ENCODE measurements around the gene GRIP2.

The GRIP2 gene

GRCh38 chr3:14492948-14493881 lies 46.9 kb downstream of the GRIP2 start:
- ATAC-seq, result no peak
- TF ChIP-seq CREB5 (CRISPR knock-in tag; IDR thresholded peaks at IDR 0.05; ENCODE audit: low read depth) (no peak), TSHZ2 (CRISPR knock-in tag; IDR thresholded peaks at IDR 0.05) (no peak), PATZ1 (CRISPR knock-in tag; IDR thresholded peaks at IDR 0.05; ENCODE audit: borderline replicate concordance) (no peak), POU6F1 (CRISPR knock-in tag; IDR thresholded peaks at IDR 0.05; ENCODE audit: borderline replicate concordance, low read depth) (no peak), OSR1 (CRISPR knock-in tag; IDR thresholded peaks at IDR 0.05) (no peak), TCF4 (CRISPR knock-in tag; IDR thresholded peaks at IDR 0.05; ENCODE audit: borderline replicate concordance) (no peak), ZC3H10 (CRISPR knock-in tag; IDR thresholded peaks at IDR 0.05) (no peak), ZNF70 (CRISPR knock-in tag; IDR thresholded peaks at IDR 0.05) (no peak), ARNTL (CRISPR knock-in tag; IDR thresholded peaks at IDR 0.05; ENCODE audit: borderline replicate concordance, low read depth) (no peak), ZFP3 (CRISPR knock-in tag; IDR thresholded peaks at IDR 0.05) (no peak), CSDC2 (CRISPR knock-in tag; IDR thresholded peaks at IDR 0.05) (no peak), ZNF565 (CRISPR knock-in tag; conservative IDR thresholded peaks at IDR 0.05; ENCODE audit: low read depth) (no peak), ESRRG (CRISPR knock-in tag; IDR thresholded peaks at IDR 0.05) (no peak), ISL1 (CRISPR knock-in tag; IDR thresholded peaks at IDR 0.05) (no peak), GLIS3 (CRISPR knock-in tag; IDR thresholded peaks at IDR 0.05) (no peak), PPARA (CRISPR knock-in tag; IDR thresholded peaks at IDR 0.05; ENCODE audit: borderline replicate concordance) (no peak), ZFP30 (CRISPR knock-in tag; IDR thresholded peaks at IDR 0.05) (no peak), RARB (CRISPR knock-in tag; IDR thresholded peaks at IDR 0.05) (no peak), CSRNP3 (CRISPR knock-in tag; IDR thresholded peaks at IDR 0.05) (no peak)

GRCh38 chr3:14491396-14492190 lies 48.5 kb downstream of the GRIP2 start:
- ATAC-seq, result no peak
- TF ChIP-seq ZFP30 (CRISPR knock-in tag; IDR thresholded peaks at IDR 0.05) (no peak), POU6F1 (CRISPR knock-in tag; IDR thresholded peaks at IDR 0.05; ENCODE audit: borderline replicate concordance, low read depth) (no peak), ZC3H10 (CRISPR knock-in tag; IDR thresholded peaks at IDR 0.05) (no peak), ARNTL (CRISPR knock-in tag; IDR thresholded peaks at IDR 0.05; ENCODE audit: borderline replicate concordance, low read depth) (no peak), ISL1 (CRISPR knock-in tag; IDR thresholded peaks at IDR 0.05) (no peak), RARB (CRISPR knock-in tag; IDR thresholded peaks at IDR 0.05) (no peak), TOX (CRISPR knock-in tag; IDR thresholded peaks at IDR 0.05; ENCODE audit: borderline replicate concordance) (no peak), CREB5 (CRISPR knock-in tag; IDR thresholded peaks at IDR 0.05; ENCODE audit: low read depth) (no peak), BACH2 (CRISPR knock-in tag; IDR thresholded peaks at IDR 0.05; ENCODE audit: borderline replicate concordance) (no peak), PPARA (CRISPR knock-in tag; IDR thresholded peaks at IDR 0.05; ENCODE audit: borderline replicate concordance) (no peak)
